Measurements from ENCODE around the gene PARP16. TPM values are rescaled to one million over a fixed set of nuclear protein-coding genes. Genes with fewer than 3 reads are reported as not detected.

The PARP16 gene
- total and polyA plus RNA-seq, 10 donors, result 6.4 to 11.3 (median 9.6) TPM

- Histone ChIP-seq H3K4me1 (no peaks in the 10 kb centered on the region), H3K9me3 (no peaks in the 10 kb centered on the region), H3K27ac (no peak overlapping the region), H3K36me3 (no peaks in the 10 kb centered on the region), H3K27me3 (replicated peaks in 1 of 7) (no peaks in the 10 kb centered on the region), H3K4me3 (no peak overlapping the region)
- TF ChIP-seq POLR2A (IDR thresholded peaks at IDR 0.05) (no peak), POLR2AphosphoS5 (IDR thresholded peaks at IDR 0.05) (no peak)
- TF ChIP-seq, protein P1, sequence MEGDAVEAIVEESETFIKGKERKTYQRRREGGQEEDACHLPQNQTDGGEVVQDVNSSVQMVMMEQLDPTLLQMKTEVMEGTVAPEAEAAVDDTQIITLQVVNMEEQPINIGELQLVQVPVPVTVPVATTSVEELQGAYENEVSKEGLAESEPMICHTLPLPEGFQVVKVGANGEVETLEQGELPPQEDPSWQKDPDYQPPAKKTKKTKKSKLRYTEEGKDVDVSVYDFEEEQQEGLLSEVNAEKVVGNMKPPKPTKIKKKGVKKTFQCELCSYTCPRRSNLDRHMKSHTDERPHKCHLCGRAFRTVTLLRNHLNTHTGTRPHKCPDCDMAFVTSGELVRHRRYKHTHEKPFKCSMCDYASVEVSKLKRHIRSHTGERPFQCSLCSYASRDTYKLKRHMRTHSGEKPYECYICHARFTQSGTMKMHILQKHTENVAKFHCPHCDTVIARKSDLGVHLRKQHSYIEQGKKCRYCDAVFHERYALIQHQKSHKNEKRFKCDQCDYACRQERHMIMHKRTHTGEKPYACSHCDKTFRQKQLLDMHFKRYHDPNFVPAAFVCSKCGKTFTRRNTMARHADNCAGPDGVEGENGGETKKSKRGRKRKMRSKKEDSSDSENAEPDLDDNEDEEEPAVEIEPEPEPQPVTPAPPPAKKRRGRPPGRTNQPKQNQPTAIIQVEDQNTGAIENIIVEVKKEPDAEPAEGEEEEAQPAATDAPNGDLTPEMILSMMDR (IDR thresholded peaks at IDR 0.05 in 8 of 11, conservative IDR thresholded peaks at IDR 0.05 in 3 of 11), result no peak
- WGBS, 5 donors, result 82 to 86% (median 84%) methylated on average over 10 of the region's 10 CpGs
- intact Hi-C loops (cut with DNase I; ENCODE audit: low total_unique reads), result no loop called here
- DNase-seq, result no peak
Observed at GRCh38 chr15:65217526-65218482, 68.9 kb downstream of the PARP16 start.

GRCh38 chr15:65215496-65215895, 71.2 kb downstream of the PARP16 start:
- Histone ChIP-seq H3K4me3 (no peak overlapping the region), H3K9me3 (no peaks in the 10 kb centered on the region), H3K27ac (no peak overlapping the region), H3K36me3 (no peaks in the 10 kb centered on the region), H3K27me3 (replicated peaks in 1 of 7) (no peaks in the 10 kb centered on the region), H3K4me1 (no peaks in the 10 kb centered on the region)
- TF ChIP-seq POLR2AphosphoS5 (IDR thresholded peaks at IDR 0.05) (no peak), POLR2A (IDR thresholded peaks at IDR 0.05) (no peak)
- TF ChIP-seq, protein P1 (IDR thresholded peaks at IDR 0.05 in 8 of 11, conservative IDR thresholded peaks at IDR 0.05 in 3 of 11), result no peak
- intact Hi-C loops (cut with DNase I; ENCODE audit: low total_unique reads), result no loop called here
- DNase-seq, result no peak

DNA sequence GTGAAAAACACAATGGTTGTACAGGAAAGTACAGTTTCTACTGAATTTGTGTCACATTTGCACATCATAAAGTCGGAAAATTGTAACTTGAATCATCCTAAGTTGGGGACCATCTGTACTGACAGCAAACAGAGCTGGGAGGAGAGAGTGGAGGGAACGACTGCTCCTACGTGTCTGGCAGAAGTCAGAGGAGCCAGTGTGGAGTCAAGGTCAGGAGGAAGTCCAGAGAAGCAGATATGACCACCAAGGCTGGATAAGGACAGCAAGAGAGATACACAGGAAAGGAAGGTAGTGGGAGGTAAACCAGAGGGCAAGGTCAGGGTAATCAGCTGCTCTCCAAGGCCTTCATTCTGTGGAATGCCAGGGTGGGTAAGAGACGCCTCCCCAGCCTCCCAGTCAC, 72.7 kb downstream of the PARP16 start:
- TF ChIP-seq POLR2A (IDR thresholded peaks at IDR 0.05), result no peak
- TF ChIP-seq, protein P1 (IDR thresholded peaks at IDR 0.05 in 8 of 11, conservative IDR thresholded peaks at IDR 0.05 in 3 of 11), result no peak
- no peak for TF ChIP-seq POLR2AphosphoS5 (IDR thresholded peaks at IDR 0.05)
- no peak overlapping the region for H3K4me3 ChIP-seq
- no peaks in the 10 kb centered on the region for H3K9me3 ChIP-seq
- H3K4me1 ChIP-seq, result no peaks in the 10 kb centered on the region
- DNase-seq, result peak; percentile 11
- no peaks in the 10 kb centered on the region for H3K36me3 ChIP-seq
- WGBS, 5 donors, result 66 to 89% (median 79%) methylated on average over 4 of the region's 4 CpGs
- no peaks in the 10 kb centered on the region for H3K27me3 ChIP-seq (replicated peaks in 1 of 7)
- no peak overlapping the region for H3K27ac ChIP-seq
- intact Hi-C loops (cut with DNase I; ENCODE audit: low total_unique reads), result no loop called here

- DNase-seq, result no peak
- no peaks in the 10 kb centered on the region for H3K4me1 ChIP-seq
- H3K4me3 ChIP-seq, result no peak overlapping the region
- intact Hi-C loops (cut with DNase I; ENCODE audit: low total_unique reads), result no loop called here
- H3K36me3 ChIP-seq, result no peaks in the 10 kb centered on the region
- no peak for TF ChIP-seq POLR2A (IDR thresholded peaks at IDR 0.05)
- TF ChIP-seq, protein P1 (IDR thresholded peaks at IDR 0.05 in 8 of 11, conservative IDR thresholded peaks at IDR 0.05 in 3 of 11), result no peak
- no peak for TF ChIP-seq POLR2AphosphoS5 (IDR thresholded peaks at IDR 0.05)
- H3K27ac ChIP-seq, result no peak overlapping the region
- H3K9me3 ChIP-seq, result no peaks in the 10 kb centered on the region
- WGBS, 5 donors, result 81 to 100% (median 86%) methylated on average over 2 of the region's 2 CpGs
- H3K27me3 ChIP-seq (replicated peaks in 1 of 7), result no peaks in the 10 kb centered on the region
Observed at GRCh38 chr15:65213241-65213640, 73.4 kb downstream of the PARP16 start.
